Measurements from ENCODE around the gene AFF2.

DNA sequence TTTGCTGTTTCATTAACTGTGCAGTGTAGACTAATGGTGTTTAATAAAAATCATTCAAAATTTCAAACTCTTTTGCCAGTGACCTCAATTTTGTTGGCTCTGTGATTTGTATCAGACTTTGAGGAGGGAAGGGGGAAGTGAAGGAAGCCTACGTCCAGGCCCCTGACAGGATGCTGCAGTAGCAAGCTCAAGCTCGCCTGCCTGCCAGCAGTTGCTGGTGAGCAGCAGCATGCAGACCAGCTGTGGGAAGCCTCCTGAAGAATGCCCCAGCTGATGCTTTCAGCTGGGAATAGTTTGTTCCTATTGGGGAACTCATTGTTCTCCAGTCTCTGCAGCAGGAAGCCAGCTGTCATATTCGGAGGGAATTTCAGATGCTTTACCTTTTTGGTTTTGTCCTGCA lies 495.2 kb downstream of the AFF2 start:
- no peak for TF ChIP-seq EZH2 (IDR thresholded peaks at IDR 0.05; ENCODE audit: borderline replicate concordance, low read depth, low read length, severe bottlenecking)
- TF ChIP-seq, protein P1, sequence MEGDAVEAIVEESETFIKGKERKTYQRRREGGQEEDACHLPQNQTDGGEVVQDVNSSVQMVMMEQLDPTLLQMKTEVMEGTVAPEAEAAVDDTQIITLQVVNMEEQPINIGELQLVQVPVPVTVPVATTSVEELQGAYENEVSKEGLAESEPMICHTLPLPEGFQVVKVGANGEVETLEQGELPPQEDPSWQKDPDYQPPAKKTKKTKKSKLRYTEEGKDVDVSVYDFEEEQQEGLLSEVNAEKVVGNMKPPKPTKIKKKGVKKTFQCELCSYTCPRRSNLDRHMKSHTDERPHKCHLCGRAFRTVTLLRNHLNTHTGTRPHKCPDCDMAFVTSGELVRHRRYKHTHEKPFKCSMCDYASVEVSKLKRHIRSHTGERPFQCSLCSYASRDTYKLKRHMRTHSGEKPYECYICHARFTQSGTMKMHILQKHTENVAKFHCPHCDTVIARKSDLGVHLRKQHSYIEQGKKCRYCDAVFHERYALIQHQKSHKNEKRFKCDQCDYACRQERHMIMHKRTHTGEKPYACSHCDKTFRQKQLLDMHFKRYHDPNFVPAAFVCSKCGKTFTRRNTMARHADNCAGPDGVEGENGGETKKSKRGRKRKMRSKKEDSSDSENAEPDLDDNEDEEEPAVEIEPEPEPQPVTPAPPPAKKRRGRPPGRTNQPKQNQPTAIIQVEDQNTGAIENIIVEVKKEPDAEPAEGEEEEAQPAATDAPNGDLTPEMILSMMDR (IDR thresholded peaks at IDR 0.05; ENCODE audit: extremely low read depth in 1 of 2, insufficient read depth in 1 of 2, low read depth in 1 of 2, low read length in 2 of 2), result no peak
- no peak for TF ChIP-seq POLR2A (IDR thresholded peaks at IDR 0.05; ENCODE audit: low read depth, low read length)
- no peak for TF ChIP-seq MAX (IDR thresholded peaks at IDR 0.05; ENCODE audit: insufficient read depth, insufficient read length)

Data from endothelial cell of umbilical vein (primary cell).